ENCODE measurements around the gene ENOX1.
"Not testable (repeated sequence)": the region's sequence is repeated elsewhere in the genome, so short reads cannot be mapped to it uniquely, and the experiment has no call there.

ENOX1 gene

GRCh38 chr13:43425234-43425633 lies 361.5 kb downstream of the ENOX1 start:
- DNase-seq = no peak
- Histone ChIP-seq H3K27ac (no peak overlapping the region), H3K36me3 (no peaks in the 10 kb centered on the region), H3K9me3 (no peaks in the 10 kb centered on the region), H3K27me3 (no peaks in the 10 kb centered on the region), H3K4me3 (no peak overlapping the region), H3K4me1 (no peaks in the 10 kb centered on the region)
- intact Hi-C loops (cut with DNase I; ENCODE audit: low total_unique reads) = no loop called here
- no peak for TF ChIP-seq CTCF (IDR thresholded peaks at IDR 0.05)

GRCh38 chr13:43424412-43424811 lies 362.4 kb downstream of the ENOX1 start:
- Histone ChIP-seq H3K9me3 (no peaks in the 10 kb centered on the region), H3K4me1 (no peaks in the 10 kb centered on the region), H3K27me3 (no peaks in the 10 kb centered on the region), H3K36me3 (no peaks in the 10 kb centered on the region), H3K4me3 (no peak overlapping the region), H3K27ac (no peak overlapping the region)
- DNase-seq = no peak
- no peak for TF ChIP-seq CTCF (IDR thresholded peaks at IDR 0.05)
- intact Hi-C loops (cut with DNase I; ENCODE audit: low total_unique reads) = no loop called here

GRCh38 chr13:43422116-43422515 lies 364.7 kb downstream of the ENOX1 start:
- Histone ChIP-seq H3K4me3 (no peak overlapping the region), H3K9me3 (no peaks in the 10 kb centered on the region), H3K36me3 (no peaks in the 10 kb centered on the region), H3K4me1 (no peaks in the 10 kb centered on the region), H3K27ac (no peak overlapping the region), H3K27me3 (no peaks in the 10 kb centered on the region)
- no peak for DNase-seq
- no peak for TF ChIP-seq CTCF (IDR thresholded peaks at IDR 0.05)
- intact Hi-C loops (cut with DNase I; ENCODE audit: low total_unique reads) = no loop called here

GRCh38 chr13:43416842-43417241 lies 369.9 kb downstream of the ENOX1 start:
- DNase-seq; H3K4me3 ChIP-seq; H3K9me3 ChIP-seq; intact Hi-C loops (cut with DNase I; ENCODE audit: low total_unique reads); H3K36me3 ChIP-seq; H3K27ac ChIP-seq; H3K27me3 ChIP-seq; H3K4me1 ChIP-seq: not testable (repeated sequence)

- DNase-seq; H3K4me3 ChIP-seq; intact Hi-C loops (cut with DNase I; ENCODE audit: low total_unique reads); H3K27me3 ChIP-seq; H3K27ac ChIP-seq; H3K9me3 ChIP-seq; H3K4me1 ChIP-seq; H3K36me3 ChIP-seq: not testable (repeated sequence)
Observed at GRCh38 chr13:43416408-43416807, 370.4 kb downstream of the ENOX1 start.

- H3K4me1 ChIP-seq; H3K4me3 ChIP-seq; H3K27ac ChIP-seq; H3K9me3 ChIP-seq; H3K36me3 ChIP-seq; H3K27me3 ChIP-seq; DNase-seq; intact Hi-C loops (cut with DNase I; ENCODE audit: low total_unique reads): not testable (repeated sequence)
Observed at GRCh38 chr13:43415903-43416391, 370.8 kb downstream of the ENOX1 start.

- DNase-seq = no peak
- no peaks in the 10 kb centered on the region for H3K4me1 ChIP-seq
- H3K27ac ChIP-seq = no peak overlapping the region
- intact Hi-C loops (cut with DNase I; ENCODE audit: low total_unique reads) = no loop called here
- no peak for TF ChIP-seq CTCF (IDR thresholded peaks at IDR 0.05)
- H3K4me3 ChIP-seq = no peak overlapping the region
- H3K27me3 ChIP-seq = no peaks in the 10 kb centered on the region
- H3K9me3 ChIP-seq = no peaks in the 10 kb centered on the region
- H3K36me3 ChIP-seq = no peaks in the 10 kb centered on the region
Observed at GRCh38 chr13:43414111-43414510, 372.7 kb downstream of the ENOX1 start.

All from tibial artery (tissue), 4 donors.